HCT116 (cell line): Measurements from ENCODE around the gene OR6C2. TPM values are rescaled to one million over a fixed set of nuclear protein-coding genes. Genes with fewer than 3 reads are reported as not detected.

Source experiments
- ATAC-seq: fragments of 200-7000 bp; cut with Tn5 transposase; 2 replicates; pipeline ENCODE4 v1.9.1; 2020; ENCODE audit warnings: mild to moderate bottlenecking, moderate library complexity
- Bru-seq: library from RNA; stranded (reverse); fragments of 400-500 nt; gene quantifications from one replicate; lab custom pipeline; 2021; lab: Mats Ljungman, UMichigan
- BruChase-seq, 2 experiments: library from RNA; stranded (reverse); fragments of 400-500 nt; gene quantifications; one replicate each; lab custom pipeline; 2021; lab: Mats Ljungman, UMichigan
- BruUV-seq: library from RNA; stranded (reverse); fragments of 400-500 nt; replicated peaks from 2 replicates; lab custom pipeline; 2021; lab: Mats Ljungman, UMichigan
- CTCF ChIA-PET: fragments of 300-600 bp; sonication (Branson Sonifier 250); formaldehyde crosslinking; loops from one replicate; lab custom pipeline; 2021; ENCODE audit warnings: antibody characterized with exemption; lab: Charles Lee
- POLR2A ChIA-PET: fragments of 300-600, 350-600 bp; sonication (Branson Sonifier 250); formaldehyde crosslinking; loops from one replicate; lab custom pipeline; 2021; ENCODE audit warnings: antibody characterized with exemption; lab: Charles Lee
- RAD21 ChIA-PET, 2 experiments: fragments of 300-600 bp; sonication (Branson Sonifier 250); formaldehyde crosslinking; loops; one replicate each; lab custom pipeline; 2023; ENCODE audit warnings: low total read pairs in 2 of 2; ENCODE audit not compliant: uncharacterized antibody in 2 of 2, unreplicated experiment in 2 of 2, low non-redundant PET in 1 of 2; lab: Charles Lee
- DNase-seq: peaks from one replicate; pipeline ENCODE4 v3.0.0-alpha.2; 2010; ENCODE audit warnings: low read depth, low spot score
- H2AFZ ChIP-seq: fragments of 200-600 bp; shearing (Covaris generic), sonication (generic); 2 replicates; pipeline ENCODE4 v1.6.1; 2017; ENCODE audit warnings: low read depth, mixed run types, mixed read lengths, antibody characterized with exemption, low read length; ENCODE audit not compliant: poor library complexity, severe bottlenecking
- H3K27ac ChIP-seq: 2 replicates; pipeline ENCODE4 v1.5.1; 2012; ENCODE audit warnings: low read depth, low read length
- H3K27me3 ChIP-seq: fragments of 200-600 bp; sonication (generic); 2 replicates; pipeline ENCODE4 v1.6.1; 2016; ENCODE audit warnings: mixed run types, low read length, mixed read lengths; ENCODE audit not compliant: insufficient read depth
- H3K36me3 ChIP-seq, 2 experiments: fragments of 200-500 bp in 1 of 2; fragments of 200-600 bp in 1 of 2; sonication (Bioruptor generic) in 1 of 2; sonication (generic) in 1 of 2; 2 replicates each; pipeline versions ENCODE4 v1.5.1 to v1.6.1; 2014 to 2016; ENCODE audit warnings: low read length in 2 of 2, inconsistent platforms in 1 of 2, mixed read lengths in 1 of 2, mixed run types in 1 of 2; ENCODE audit not compliant: insufficient read depth in 2 of 2, control insufficient read depth in 1 of 2
- H3K4me1 ChIP-seq, 2 experiments: fragments of 200-600 bp in 1 of 2; sonication (generic) in 1 of 2; 2 replicates each; pipeline versions ENCODE4 v1.5.1 to v1.6.1; 2012 to 2017; ENCODE audit warnings: low read length in 2 of 2, inconsistent platforms in 1 of 2, mild to moderate bottlenecking in 1 of 2, mixed read lengths in 1 of 2, mixed run types in 1 of 2, moderate library complexity in 1 of 2; ENCODE audit not compliant: insufficient read depth in 2 of 2, control insufficient read depth in 1 of 2
- H3K4me2 ChIP-seq: fragments of 200-600 bp; sonication (generic); 2 replicates; pipeline ENCODE4 v1.6.1; 2017; ENCODE audit warnings: mixed run types, low read length, mixed read lengths
- H3K4me3 ChIP-seq, 2 experiments: fragments of 200-600 bp in 1 of 2; sonication (generic) in 1 of 2; replicated peaks in 1 of 2; 2 replicates each; pipeline ENCODE4 v1.5.1; 2011 to 2016; ENCODE audit warnings: low read length in 2 of 2, control low read depth in 1 of 2, low read depth in 1 of 2, mild to moderate bottlenecking in 1 of 2, mixed read lengths in 1 of 2, mixed run types in 1 of 2
- H3K79me2 ChIP-seq: fragments of 200-600 bp; sonication (generic); 2 replicates; pipeline ENCODE4 v1.6.1; 2017; ENCODE audit warnings: mild to moderate bottlenecking, mixed run types, low read length, moderate library complexity, mixed read lengths; ENCODE audit not compliant: insufficient read depth
- H3K9ac ChIP-seq: fragments of 200-600 bp; sonication (generic); 2 replicates; pipeline ENCODE4 v1.6.1; 2016; ENCODE audit warnings: low read length, mixed read lengths
- H3K9me2 ChIP-seq: fragments of 200-600 bp; sonication (generic), shearing (Covaris generic); 2 replicates; pipeline ENCODE4 v1.6.1; 2017; ENCODE audit warnings: mixed run types, mild to moderate bottlenecking, moderate library complexity; ENCODE audit not compliant: insufficient read depth
- H3K9me3 ChIP-seq, 2 experiments: fragments of 200-500 bp in 1 of 2; fragments of 200-600 bp in 1 of 2; sonication (Bioruptor generic) in 1 of 2; sonication (generic) in 1 of 2; 2 replicates each; pipeline ENCODE4 v1.6.1; 2014 to 2017; ENCODE audit warnings: low read length in 2 of 2, mixed read lengths in 2 of 2, inconsistent platforms in 1 of 2, low read depth in 1 of 2, mild to moderate bottlenecking in 1 of 2, mixed run types in 1 of 2, moderate library complexity in 1 of 2; ENCODE audit not compliant: control insufficient read depth in 1 of 2, insufficient read depth in 1 of 2
- H4K20me1 ChIP-seq: fragments of 200-600 bp; sonication (generic), shearing (Covaris generic); 2 replicates; pipeline ENCODE4 v1.6.1; 2017; ENCODE audit warnings: mixed run types, mild to moderate bottlenecking, moderate library complexity; ENCODE audit not compliant: insufficient read depth
- CBX3 ChIP-seq: IDR thresholded peaks from 2 replicates; pipeline ENCODE4 v1.6.1; 2012; ENCODE audit warnings: low read depth
- CEBPB ChIP-seq: IDR thresholded peaks from 2 replicates; pipeline ENCODE4 v1.6.1; 2012; ENCODE audit warnings: low read depth
- EGR1 ChIP-seq: IDR thresholded peaks from 2 replicates; pipeline ENCODE4 v1.6.1; 2012; ENCODE audit warnings: low read depth
- EZH2phosphoT487 ChIP-seq: fragments of 200-600 bp; IDR thresholded peaks from 2 replicates; pipeline ENCODE4 v1.6.1; 2018; ENCODE audit warnings: antibody characterized with exemption, borderline replicate concordance
- SP1 ChIP-seq: IDR thresholded peaks from 2 replicates; pipeline ENCODE4 v1.6.1; 2012; ENCODE audit warnings: low read depth
- SRF ChIP-seq: IDR thresholded peaks from 2 replicates; pipeline ENCODE4 v1.6.1; 2012; ENCODE audit warnings: low read depth
- YY1 ChIP-seq: IDR thresholded peaks from 2 replicates; pipeline ENCODE4 v1.6.1; 2011; ENCODE audit warnings: low read length, low read depth, moderate library complexity, mild to moderate bottlenecking; ENCODE audit not compliant: insufficient replicate concordance; ENCODE audit errors: extremely low read depth
- ZFX ChIP-seq: fragments of 450-650 bp; IDR thresholded peaks from 2 replicates; pipeline ENCODE4 v1.6.1; 2017
- intact Hi-C: fragments of 100-400 bp; cut with micrococcal nuclease; formaldehyde crosslinking; loops from 2 replicates; pipeline ENCODE4 v1.10.0; 2022
- long read RNA-seq: library from polyadenylated mRNA; unstranded; transcript quantifications from one replicate; pipeline ENCODE4 v2.0.0, GENCODE V29; 2021; ENCODE audit not compliant: unreplicated experiment
- polyA plus RNA-seq: library from polyadenylated mRNA; unstranded; fragments of >200 nt; gene quantifications from 2 replicates; pipeline ENCODE4 v1.2.1, GENCODE V29; 2012; ENCODE audit warnings: missing spikeins
- total RNA-seq: library from RNA; stranded (reverse); gene quantifications from one replicate; pipeline ENCODE4 v1.2.1, GENCODE V29; 2021; ENCODE audit not compliant: unreplicated experiment
- TF ChIP-seq, protein P1 (sequence below): IDR thresholded peaks from 2 replicates; pipeline ENCODE4 v1.6.1; 2012
- TF ChIP-seq, protein P2 (sequence below), 3 experiments: fragments of 200-600 bp in 1 of 3; sonication (generic) in 1 of 3; IDR thresholded peaks in 2 of 3; conservative IDR thresholded peaks in 1 of 3; 2 replicates each; pipeline ENCODE4 v1.5.1; 2012 to 2017; ENCODE audit warnings: low read depth in 2 of 3, low read length in 2 of 3, antibody characterized with exemption in 1 of 3, borderline replicate concordance in 1 of 3, control low read depth in 1 of 3, mild to moderate bottlenecking in 1 of 3, mixed read lengths in 1 of 3, mixed run types in 1 of 3, moderate library complexity in 1 of 3; ENCODE audit not compliant: insufficient read depth in 1 of 3

Gene OR6C2
- total RNA-seq (not detected), Bru-seq, nascent RNA (not detected), BruChase-seq, experiment 1, labeled RNA remaining after a 6-hour chase (not detected), BruChase-seq, experiment 2, labeled RNA remaining after a 2-hour chase (not detected)
- polyA plus RNA-seq: not detected in 2 replicates
- long read RNA-seq: 0 reads

DNA sequence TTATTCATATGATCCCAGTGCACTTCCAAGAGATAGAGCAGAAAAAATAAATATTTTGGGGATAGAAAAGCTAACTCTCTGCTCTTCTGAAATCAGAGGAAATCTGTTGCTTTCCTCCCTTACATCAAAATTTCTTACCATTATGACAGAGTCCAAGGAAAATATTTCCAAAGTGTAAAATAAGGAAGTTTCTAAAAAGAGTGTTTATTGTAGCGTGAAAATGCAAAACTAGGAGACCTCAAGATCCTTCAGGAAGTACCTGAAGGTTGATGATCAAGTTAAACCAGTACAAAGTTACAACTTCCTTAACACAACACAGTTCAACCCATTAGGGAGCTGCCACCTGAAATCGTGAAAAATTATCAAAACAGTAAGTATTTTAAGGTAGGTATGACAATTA lies at the start of gene OR6C2:
Gene OR6C2 (plus strand): TSS at position 301 of the 400 bp plus-strand sequence. CDS start 8,138 bp downstream, outside the sequence.
- H3K4me2 ChIP-seq: no peak within 1 kb of the TSS
- H3K9me3 ChIP-seq: no peaks in the 10 kb centered on the region
- no peaks in the 10 kb centered on the region for H3K4me1 ChIP-seq
- POLR2A ChIA-PET: no interaction called here
- TF ChIP-seq EGR1: no peak
- TF ChIP-seq, protein P1, sequence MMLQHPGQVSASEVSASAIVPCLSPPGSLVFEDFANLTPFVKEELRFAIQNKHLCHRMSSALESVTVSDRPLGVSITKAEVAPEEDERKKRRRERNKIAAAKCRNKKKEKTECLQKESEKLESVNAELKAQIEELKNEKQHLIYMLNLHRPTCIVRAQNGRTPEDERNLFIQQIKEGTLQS: no peak
- TF ChIP-seq SP1: no peak
- TF ChIP-seq, protein P2, sequence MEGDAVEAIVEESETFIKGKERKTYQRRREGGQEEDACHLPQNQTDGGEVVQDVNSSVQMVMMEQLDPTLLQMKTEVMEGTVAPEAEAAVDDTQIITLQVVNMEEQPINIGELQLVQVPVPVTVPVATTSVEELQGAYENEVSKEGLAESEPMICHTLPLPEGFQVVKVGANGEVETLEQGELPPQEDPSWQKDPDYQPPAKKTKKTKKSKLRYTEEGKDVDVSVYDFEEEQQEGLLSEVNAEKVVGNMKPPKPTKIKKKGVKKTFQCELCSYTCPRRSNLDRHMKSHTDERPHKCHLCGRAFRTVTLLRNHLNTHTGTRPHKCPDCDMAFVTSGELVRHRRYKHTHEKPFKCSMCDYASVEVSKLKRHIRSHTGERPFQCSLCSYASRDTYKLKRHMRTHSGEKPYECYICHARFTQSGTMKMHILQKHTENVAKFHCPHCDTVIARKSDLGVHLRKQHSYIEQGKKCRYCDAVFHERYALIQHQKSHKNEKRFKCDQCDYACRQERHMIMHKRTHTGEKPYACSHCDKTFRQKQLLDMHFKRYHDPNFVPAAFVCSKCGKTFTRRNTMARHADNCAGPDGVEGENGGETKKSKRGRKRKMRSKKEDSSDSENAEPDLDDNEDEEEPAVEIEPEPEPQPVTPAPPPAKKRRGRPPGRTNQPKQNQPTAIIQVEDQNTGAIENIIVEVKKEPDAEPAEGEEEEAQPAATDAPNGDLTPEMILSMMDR (IDR thresholded peaks at IDR 0.05 in 2 of 3, conservative IDR thresholded peaks at IDR 0.05 in 1 of 3; ENCODE audit: borderline replicate concordance in 1 of 3, insufficient read depth in 1 of 3, low read depth in 2 of 3, low read length in 2 of 3): no peak
- TF ChIP-seq SRF: no peak
- TF ChIP-seq CEBPB: no peak
- no peak for TF ChIP-seq ZFX
- no peak for TF ChIP-seq CBX3
- no peak for TF ChIP-seq EZH2phosphoT487
- TF ChIP-seq YY1: no peak
- no peak within 1 kb of the TSS for H2AFZ ChIP-seq
- H3K9ac ChIP-seq: no peak within 1 kb of the TSS
- no TSS peak for BruUV-seq
- H3K79me2 ChIP-seq: no peaks in the 10 kb centered on the region
- CTCF ChIA-PET: no interaction called here
- no peak for ATAC-seq
- H3K9me2 ChIP-seq: no peaks in the 10 kb centered on the region
- H3K36me3 ChIP-seq: no peaks in the 10 kb centered on the region
- peaks cover 15% of the 10 kb centered on the region; the same call in 1 of the 2 replicates for H3K27me3 ChIP-seq
- RAD21 ChIA-PET: no interaction called here
- no peak within 1 kb of the TSS for H3K27ac ChIP-seq
- intact Hi-C loops: no loop called here
- no peak within 1 kb of the TSS for H3K4me3 ChIP-seq
- H4K20me1 ChIP-seq: no peaks in the 10 kb centered on the region
- no peak for DNase-seq
